GM23338 (cell line): Measurements from ENCODE around the gene BUB1.

Experiments
- CTCF ChIP-seq, 2 experiments: fragments of 200-600 bp in 1 of 2; sonication (generic) in 1 of 2; conservative IDR thresholded peaks; 2 replicates each; pipeline versions ENCODE4 v1.5.1 to v1.6.1; 2016 to 2017; ENCODE audit warnings: antibody characterized with exemption in 2 of 2, low read depth in 2 of 2, mild to moderate bottlenecking in 2 of 2, moderate library complexity in 1 of 2
- EZH2 ChIP-seq: fragments of 200-600 bp; sonication (generic); IDR thresholded peaks from one replicate; pipeline ENCODE4 v1.8.0; 2017; ENCODE audit warnings: antibody characterized with exemption, mild to moderate bottlenecking, low read depth; ENCODE audit not compliant: unreplicated experiment

- TF ChIP-seq EZH2 (no peak), CTCF (conservative IDR thresholded peaks at IDR 0.05; ENCODE audit: low read depth in 2 of 2) (no peak)
Measured at GRCh38 chr2:110637093-110637492, 40.8 kb downstream of the BUB1 start.
